Measurements from ENCODE around the gene NIT1. TPM values are rescaled to one million over a fixed set of nuclear protein-coding genes. Genes with fewer than 3 reads are reported as not detected.

Gene NIT1
- total and polyA plus RNA-seq, 9 of the 15 experiments (the other 6 are each of a cell fraction or from before 2014, with no cell fraction given) = 18.4 to 76.0 (median 33.7) TPM

DNA sequence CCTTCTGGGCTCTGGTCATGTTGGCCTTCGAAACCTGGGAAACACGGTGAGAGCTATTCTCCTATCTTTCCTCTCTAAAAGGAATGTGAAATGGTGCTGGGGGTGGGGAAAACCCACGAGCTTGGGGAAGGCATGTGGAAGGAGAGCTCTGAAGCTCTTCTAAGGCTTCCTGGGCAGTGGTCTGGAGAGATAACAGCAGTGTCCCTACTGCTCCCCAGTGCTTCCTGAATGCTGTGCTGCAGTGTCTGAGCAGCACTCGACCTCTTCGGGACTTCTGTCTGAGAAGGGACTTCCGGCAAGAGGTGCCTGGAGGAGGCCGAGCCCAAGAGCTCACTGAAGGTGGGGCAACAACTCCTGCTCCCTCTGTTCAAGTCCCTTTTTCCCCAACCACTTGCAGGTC lies 44.1 kb downstream of the NIT1 start (continued):
- no peak for TF ChIP-seq JUN (IDR thresholded peaks at IDR 0.05; ENCODE audit: borderline replicate concordance, low read depth, low read length)
- TF ChIP-seq JUN (CRISPR knock-in tag; IDR thresholded peaks at IDR 0.05; ENCODE audit: borderline replicate concordance) = no peak
- TF ChIP-seq, protein P1, sequence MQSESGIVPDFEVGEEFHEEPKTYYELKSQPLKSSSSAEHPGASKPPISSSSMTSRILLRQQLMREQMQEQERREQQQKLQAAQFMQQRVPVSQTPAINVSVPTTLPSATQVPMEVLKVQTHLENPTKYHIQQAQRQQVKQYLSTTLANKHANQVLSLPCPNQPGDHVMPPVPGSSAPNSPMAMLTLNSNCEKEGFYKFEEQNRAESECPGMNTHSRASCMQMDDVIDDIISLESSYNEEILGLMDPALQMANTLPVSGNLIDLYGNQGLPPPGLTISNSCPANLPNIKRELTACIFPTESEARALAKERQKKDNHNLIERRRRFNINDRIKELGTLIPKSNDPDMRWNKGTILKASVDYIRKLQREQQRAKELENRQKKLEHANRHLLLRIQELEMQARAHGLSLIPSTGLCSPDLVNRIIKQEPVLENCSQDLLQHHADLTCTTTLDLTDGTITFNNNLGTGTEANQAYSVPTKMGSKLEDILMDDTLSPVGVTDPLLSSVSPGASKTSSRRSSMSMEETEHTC (IDR thresholded peaks at IDR 0.05) = no peak
- 0 out of 2 replicates have a peak, but pooled peaks have one; percentile 66 for TF ChIP-seq MTA3 (IDR thresholded peaks at IDR 0.05; ENCODE audit: borderline replicate concordance)
- no peak for TF ChIP-seq ZNF212 (CRISPR knock-in tag; IDR thresholded peaks at IDR 0.05)
- no peak for TF ChIP-seq ZNF311 (CRISPR knock-in tag; IDR thresholded peaks at IDR 0.05)
- TF ChIP-seq TAF1 (IDR thresholded peaks at IDR 0.05; ENCODE audit: control insufficient read depth, extremely low read depth, insufficient read depth, low read length, severe bottlenecking) = peak; percentile 40
- no peak for TF ChIP-seq TCFL5 (CRISPR knock-in tag; conservative IDR thresholded peaks at IDR 0.05)
- TF ChIP-seq, protein P2, sequence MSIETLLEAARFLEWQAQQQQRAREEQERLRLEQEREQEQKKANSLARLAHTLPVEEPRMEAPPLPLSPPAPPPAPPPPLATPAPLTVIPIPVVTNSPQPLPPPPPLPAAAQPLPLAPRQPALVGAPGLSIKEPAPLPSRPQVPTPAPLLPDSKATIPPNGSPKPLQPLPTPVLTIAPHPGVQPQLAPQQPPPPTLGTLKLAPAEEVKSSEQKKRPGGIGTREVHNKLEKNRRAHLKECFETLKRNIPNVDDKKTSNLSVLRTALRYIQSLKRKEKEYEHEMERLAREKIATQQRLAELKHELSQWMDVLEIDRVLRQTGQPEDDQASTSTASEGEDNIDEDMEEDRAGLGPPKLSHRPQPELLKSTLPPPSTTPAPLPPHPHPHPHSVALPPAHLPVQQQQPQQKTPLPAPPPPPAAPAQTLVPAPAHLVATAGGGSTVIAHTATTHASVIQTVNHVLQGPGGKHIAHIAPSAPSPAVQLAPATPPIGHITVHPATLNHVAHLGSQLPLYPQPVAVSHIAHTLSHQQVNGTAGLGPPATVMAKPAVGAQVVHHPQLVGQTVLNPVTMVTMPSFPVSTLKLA (conservative IDR thresholded peaks at IDR 0.05) = peak in 1 of 2 experiments; percentile 48; a peak in 1 of 4 replicates
- TF ChIP-seq, protein P3, sequence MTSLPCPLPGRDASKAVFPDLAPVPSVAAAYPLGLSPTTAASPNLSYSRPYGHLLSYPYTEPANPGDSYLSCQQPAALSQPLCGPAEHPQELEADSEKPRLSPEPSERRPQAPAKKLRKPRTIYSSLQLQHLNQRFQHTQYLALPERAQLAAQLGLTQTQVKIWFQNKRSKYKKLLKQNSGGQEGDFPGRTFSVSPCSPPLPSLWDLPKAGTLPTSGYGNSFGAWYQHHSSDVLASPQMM (CRISPR knock-in tag; IDR thresholded peaks at IDR 0.05) = no peak
- no peak for TF ChIP-seq FOS (IDR thresholded peaks at IDR 0.05; ENCODE audit: extremely low read depth, insufficient read length)
- no peak for TF ChIP-seq GTF2A2 (tag; IDR thresholded peaks at IDR 0.05)

All from K562 (cell line).